ENCODE data around the gene S100A1. TPM values are rescaled to one million over a fixed set of nuclear protein-coding genes. Genes with fewer than 3 reads are reported as not detected.

Gene S100A1
- total and polyA plus RNA-seq, 2 of the 13 experiments (the other 11 are each of a cell fraction or from before 2014, with no cell fraction given): 120 to 251 TPM

GRCh38 chr1:153670257-153670858, 42.1 kb downstream of the S100A1 start (continued):
- TF ChIP-seq, protein P1, sequence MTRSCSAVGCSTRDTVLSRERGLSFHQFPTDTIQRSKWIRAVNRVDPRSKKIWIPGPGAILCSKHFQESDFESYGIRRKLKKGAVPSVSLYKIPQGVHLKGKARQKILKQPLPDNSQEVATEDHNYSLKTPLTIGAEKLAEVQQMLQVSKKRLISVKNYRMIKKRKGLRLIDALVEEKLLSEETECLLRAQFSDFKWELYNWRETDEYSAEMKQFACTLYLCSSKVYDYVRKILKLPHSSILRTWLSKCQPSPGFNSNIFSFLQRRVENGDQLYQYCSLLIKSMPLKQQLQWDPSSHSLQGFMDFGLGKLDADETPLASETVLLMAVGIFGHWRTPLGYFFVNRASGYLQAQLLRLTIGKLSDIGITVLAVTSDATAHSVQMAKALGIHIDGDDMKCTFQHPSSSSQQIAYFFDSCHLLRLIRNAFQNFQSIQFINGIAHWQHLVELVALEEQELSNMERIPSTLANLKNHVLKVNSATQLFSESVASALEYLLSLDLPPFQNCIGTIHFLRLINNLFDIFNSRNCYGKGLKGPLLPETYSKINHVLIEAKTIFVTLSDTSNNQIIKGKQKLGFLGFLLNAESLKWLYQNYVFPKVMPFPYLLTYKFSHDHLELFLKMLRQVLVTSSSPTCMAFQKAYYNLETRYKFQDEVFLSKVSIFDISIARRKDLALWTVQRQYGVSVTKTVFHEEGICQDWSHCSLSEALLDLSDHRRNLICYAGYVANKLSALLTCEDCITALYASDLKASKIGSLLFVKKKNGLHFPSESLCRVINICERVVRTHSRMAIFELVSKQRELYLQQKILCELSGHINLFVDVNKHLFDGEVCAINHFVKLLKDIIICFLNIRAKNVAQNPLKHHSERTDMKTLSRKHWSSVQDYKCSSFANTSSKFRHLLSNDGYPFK (CRISPR knock-in tag; IDR thresholded peaks at IDR 0.05; ENCODE audit: borderline replicate concordance): 0 out of 2 replicates have a peak, but pooled peaks have one; percentile 62
- TF ChIP-seq ZNF382 (CRISPR knock-in tag; IDR thresholded peaks at IDR 0.05; ENCODE audit: borderline replicate concordance) (no peak), FOXO4 (CRISPR knock-in tag; conservative IDR thresholded peaks at IDR 0.05) (no peak), ZNF777 (CRISPR knock-in tag; IDR thresholded peaks at IDR 0.05) (0 out of 2 replicates have a peak, but pooled peaks have one; percentile 19), ZNF232 (CRISPR knock-in tag; IDR thresholded peaks at IDR 0.05; ENCODE audit: borderline replicate concordance) (no peak), ZBTB3 (CRISPR knock-in tag; IDR thresholded peaks at IDR 0.05; ENCODE audit: borderline replicate concordance, low read depth) (peak; percentile 68; the same call in 1 of the 2 replicates), ZNF784 (CRISPR knock-in tag; IDR thresholded peaks at IDR 0.05; ENCODE audit: borderline replicate concordance) (no peak)
- TF ChIP-seq, protein P2, sequence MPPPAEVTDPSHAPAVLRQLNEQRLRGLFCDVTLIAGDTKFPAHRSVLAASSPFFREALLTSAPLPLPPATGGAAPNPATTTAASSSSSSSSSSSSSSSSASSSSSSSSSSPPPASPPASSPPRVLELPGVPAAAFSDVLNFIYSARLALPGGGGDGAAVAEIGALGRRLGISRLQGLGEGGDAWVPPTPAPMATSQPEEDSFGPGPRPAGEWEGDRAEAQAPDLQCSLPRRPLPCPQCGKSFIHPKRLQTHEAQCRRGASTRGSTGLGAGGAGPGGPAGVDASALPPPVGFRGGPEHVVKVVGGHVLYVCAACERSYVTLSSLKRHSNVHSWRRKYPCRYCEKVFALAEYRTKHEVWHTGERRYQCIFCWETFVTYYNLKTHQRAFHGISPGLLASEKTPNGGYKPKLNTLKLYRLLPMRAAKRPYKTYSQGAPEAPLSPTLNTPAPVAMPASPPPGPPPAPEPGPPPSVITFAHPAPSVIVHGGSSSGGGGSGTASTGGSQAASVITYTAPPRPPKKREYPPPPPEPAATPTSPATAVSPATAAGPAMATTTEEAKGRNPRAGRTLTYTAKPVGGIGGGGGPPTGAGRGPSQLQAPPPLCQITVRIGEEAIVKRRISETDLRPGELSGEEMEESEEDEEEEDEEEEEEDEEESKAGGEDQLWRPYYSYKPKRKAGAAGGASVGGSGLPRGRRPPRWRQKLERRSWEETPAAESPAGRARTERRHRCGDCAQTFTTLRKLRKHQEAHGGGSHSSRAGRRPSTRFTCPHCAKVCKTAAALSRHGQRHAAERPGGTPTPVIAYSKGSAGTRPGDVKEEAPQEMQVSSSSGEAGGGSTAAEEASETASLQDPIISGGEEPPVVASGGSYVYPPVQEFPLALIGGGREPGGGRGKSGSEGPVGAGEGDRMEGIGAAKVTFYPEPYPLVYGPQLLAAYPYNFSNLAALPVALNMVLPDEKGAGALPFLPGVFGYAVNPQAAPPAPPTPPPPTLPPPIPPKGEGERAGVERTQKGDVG (CRISPR knock-in tag; IDR thresholded peaks at IDR 0.05; ENCODE audit: borderline replicate concordance): no peak
- TF ChIP-seq, protein P3, sequence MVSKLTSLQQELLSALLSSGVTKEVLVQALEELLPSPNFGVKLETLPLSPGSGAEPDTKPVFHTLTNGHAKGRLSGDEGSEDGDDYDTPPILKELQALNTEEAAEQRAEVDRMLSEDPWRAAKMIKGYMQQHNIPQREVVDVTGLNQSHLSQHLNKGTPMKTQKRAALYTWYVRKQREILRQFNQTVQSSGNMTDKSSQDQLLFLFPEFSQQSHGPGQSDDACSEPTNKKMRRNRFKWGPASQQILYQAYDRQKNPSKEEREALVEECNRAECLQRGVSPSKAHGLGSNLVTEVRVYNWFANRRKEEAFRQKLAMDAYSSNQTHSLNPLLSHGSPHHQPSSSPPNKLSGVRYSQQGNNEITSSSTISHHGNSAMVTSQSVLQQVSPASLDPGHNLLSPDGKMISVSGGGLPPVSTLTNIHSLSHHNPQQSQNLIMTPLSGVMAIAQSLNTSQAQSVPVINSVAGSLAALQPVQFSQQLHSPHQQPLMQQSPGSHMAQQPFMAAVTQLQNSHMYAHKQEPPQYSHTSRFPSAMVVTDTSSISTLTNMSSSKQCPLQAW (CRISPR knock-in tag; IDR thresholded peaks at IDR 0.05): no peak
- TF ChIP-seq, protein P4, sequence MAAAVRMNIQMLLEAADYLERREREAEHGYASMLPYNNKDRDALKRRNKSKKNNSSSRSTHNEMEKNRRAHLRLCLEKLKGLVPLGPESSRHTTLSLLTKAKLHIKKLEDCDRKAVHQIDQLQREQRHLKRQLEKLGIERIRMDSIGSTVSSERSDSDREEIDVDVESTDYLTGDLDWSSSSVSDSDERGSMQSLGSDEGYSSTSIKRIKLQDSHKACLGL (CRISPR knock-in tag; IDR thresholded peaks at IDR 0.05): no peak
- TF ChIP-seq, protein P5, sequence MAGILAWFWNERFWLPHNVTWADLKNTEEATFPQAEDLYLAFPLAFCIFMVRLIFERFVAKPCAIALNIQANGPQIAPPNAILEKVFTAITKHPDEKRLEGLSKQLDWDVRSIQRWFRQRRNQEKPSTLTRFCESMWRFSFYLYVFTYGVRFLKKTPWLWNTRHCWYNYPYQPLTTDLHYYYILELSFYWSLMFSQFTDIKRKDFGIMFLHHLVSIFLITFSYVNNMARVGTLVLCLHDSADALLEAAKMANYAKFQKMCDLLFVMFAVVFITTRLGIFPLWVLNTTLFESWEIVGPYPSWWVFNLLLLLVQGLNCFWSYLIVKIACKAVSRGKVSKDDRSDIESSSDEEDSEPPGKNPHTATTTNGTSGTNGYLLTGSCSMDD (CRISPR knock-in tag; IDR thresholded peaks at IDR 0.05): no peak
- TF ChIP-seq, protein P6, sequence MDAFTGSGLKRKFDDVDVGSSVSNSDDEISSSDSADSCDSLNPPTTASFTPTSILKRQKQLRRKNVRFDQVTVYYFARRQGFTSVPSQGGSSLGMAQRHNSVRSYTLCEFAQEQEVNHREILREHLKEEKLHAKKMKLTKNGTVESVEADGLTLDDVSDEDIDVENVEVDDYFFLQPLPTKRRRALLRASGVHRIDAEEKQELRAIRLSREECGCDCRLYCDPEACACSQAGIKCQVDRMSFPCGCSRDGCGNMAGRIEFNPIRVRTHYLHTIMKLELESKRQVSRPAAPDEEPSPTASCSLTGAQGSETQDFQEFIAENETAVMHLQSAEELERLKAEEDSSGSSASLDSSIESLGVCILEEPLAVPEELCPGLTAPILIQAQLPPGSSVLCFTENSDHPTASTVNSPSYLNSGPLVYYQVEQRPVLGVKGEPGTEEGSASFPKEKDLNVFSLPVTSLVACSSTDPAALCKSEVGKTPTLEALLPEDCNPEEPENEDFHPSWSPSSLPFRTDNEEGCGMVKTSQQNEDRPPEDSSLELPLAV (CRISPR knock-in tag; conservative IDR thresholded peaks at IDR 0.05; ENCODE audit: low read depth): no peak
